ENCODE results near the gene ZDHHC24. TPM values are rescaled to one million over a fixed set of nuclear protein-coding genes. Genes with fewer than 3 reads are reported as not detected.
A peak's percentile ranks its signal among the peaks of the same experiment; 100 is the strongest.
"Not testable (repeated sequence)": the region's sequence is repeated elsewhere in the genome, so short reads cannot be mapped to it uniquely, and the experiment has no call there.

Gene ZDHHC24
- 18.3 and 21.5 TPM in 2 replicates for total RNA-seq (2014; rRNA removed; shearing (Covaris generic))
- polyA plus RNA-seq (2015; cell fraction: cytosol; rRNA removed) = 12.7 TPM in 2 replicates
- polyA plus RNA-seq (2015; cell fraction: nucleus; rRNA removed) = 8.2 and 10.5 TPM in 2 replicates

DNA sequence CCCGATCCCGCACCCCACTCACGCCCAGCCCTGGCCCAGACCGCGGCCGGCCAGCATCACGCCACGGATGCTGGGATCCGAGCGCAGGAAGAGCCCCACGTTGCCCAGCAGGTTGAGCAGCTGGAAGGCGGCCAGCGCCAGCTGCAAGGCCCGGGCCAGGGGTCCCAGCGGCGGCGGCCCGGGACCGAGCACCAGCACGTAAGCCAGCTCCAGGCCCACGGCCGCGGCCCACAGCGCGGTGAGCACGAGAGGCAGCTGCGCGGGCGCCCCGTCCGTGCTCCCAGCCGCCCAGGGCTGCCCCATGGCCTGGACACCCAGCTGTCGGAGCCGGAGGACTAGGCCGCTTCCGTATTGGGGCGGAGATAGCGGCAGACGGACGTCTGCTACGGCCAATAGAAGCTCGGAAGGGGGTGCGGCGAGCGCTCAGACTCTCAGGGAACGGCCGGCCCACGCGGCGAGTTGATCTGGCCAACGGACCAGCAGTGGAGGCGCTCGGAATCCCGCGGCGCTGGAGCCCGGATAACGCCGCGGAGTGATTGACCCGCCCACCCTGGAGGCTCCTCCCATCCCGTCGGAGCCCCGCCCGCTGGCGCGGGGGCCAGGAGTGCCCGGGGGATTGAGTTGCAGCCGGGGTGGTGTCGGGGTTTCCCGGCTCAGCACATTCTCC lies at the start of gene ZDHHC24:
TSS of gene ZDHHC24 (minus strand) at position 348 of the 667 bp plus-strand sequence. CDS start at position 303, 45 bp downstream.
- DNase-seq (ENCODE audit: low read depth) = peak; percentile 96

DNA sequence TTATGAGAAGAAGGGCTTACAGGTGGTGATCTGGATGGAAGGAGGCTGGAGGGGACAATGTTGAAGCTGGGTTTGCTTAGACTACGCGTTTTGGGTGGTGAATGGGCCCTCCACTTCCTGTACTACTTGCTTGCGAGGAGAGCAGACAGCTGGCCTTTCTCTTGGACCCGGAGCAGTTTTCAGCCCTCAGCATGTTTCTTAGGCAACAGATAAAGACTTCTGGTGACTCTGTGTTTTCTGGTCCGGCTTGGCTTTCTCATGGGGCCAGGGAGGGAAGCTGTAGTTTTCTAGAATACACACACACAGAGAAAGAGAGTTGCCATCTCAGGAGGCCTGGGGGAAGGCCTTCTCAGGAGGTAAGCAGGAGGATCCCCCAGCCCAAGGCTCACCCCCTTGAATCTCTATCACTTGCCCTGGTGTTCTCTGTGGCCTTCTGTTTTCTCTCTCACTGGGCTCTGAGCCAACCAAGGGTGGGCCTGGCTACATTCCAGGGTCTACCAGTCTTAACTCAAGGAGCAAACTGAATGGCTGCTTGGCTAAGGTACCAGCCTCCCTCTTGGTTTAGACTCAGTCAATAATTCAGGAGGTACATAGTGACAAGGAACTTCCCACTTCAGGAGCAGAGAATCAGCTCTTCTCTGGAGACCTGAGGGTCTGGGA lies 49.5 kb upstream of the ZDHHC24 start:
- DNase-seq (ENCODE audit: low read depth) = no peak

- DNase-seq (ENCODE audit: low read depth) = no peak
Observed at GRCh38 chr11:66593650-66594049, 47.8 kb upstream of the ZDHHC24 start.

DNA sequence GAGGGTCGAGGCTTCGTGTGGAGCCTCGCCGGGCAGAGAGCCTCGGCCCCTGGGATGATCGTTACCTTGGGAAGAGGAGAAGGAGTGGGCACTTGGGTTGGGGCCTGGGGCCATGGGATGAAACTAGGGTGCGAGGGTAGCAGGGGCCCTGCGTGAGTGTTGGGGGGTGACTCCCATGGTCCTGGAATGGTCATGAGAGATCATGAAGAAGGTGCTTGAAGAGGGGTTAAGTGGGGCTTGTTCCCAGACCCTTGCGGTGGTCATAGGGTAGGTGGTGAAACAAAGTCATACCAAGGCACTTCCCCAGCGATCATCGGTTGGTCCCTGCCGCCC lies 47.4 kb upstream of the ZDHHC24 start:
- DNase-seq (ENCODE audit: low read depth) = no peak

GRCh38 chr11:66592457-66593302 lies 46.8 kb upstream of the ZDHHC24 start, which contains the start of the genes CCDC87 and CCS:
Gene CCDC87, minus strand, starts transcription at chr11:66593063. Its CDS starts 48 bp downstream, at chr11:66593015.
Gene CCS, plus strand, starts transcription at chr11:66593185. Its CDS starts 77 bp downstream, at chr11:66593262.
- peak; percentile 92 for DNase-seq (ENCODE audit: low read depth)

GRCh38 chr11:66591175-66591574 lies 45.3 kb upstream of the ZDHHC24 start:
- DNase-seq (ENCODE audit: low read depth) = no peak

DNA sequence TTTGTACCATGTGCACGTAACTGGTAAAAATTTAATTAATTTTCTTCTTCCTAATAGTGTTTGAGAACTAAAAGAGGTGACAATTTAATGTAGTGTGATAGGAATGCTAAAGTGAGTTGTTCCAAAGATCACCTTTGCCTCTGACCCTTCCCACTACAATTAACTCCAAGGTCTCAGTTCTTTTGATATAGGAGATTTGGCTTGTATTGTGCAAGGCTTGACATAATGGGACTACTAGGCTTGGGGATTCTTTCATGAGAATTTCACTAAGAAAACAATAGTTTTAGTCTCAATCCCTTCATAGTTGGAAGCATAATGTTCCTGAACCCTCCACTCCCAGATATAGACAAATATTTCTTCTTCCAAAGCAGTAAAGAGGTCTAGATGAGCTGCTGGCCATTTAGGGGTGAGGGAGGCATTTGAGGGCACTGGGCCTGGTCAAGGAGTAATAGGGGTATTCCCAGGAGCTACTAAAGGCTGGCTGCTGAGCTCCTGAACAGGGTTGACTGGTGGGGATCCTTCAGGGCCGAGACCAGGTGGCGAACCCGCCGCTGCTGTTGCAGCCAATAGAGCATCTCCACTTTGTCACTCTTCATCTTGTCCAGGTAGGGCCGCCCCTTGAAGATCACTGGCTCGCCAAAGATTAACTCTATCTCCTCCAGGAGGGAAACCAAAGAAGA lies 44.3 kb upstream of the ZDHHC24 start:
- no peak for DNase-seq (ENCODE audit: low read depth)

GRCh38 chr11:66589315-66589714 lies 43.5 kb upstream of the ZDHHC24 start:
- DNase-seq (ENCODE audit: low read depth) = not testable (repeated sequence)

DNA sequence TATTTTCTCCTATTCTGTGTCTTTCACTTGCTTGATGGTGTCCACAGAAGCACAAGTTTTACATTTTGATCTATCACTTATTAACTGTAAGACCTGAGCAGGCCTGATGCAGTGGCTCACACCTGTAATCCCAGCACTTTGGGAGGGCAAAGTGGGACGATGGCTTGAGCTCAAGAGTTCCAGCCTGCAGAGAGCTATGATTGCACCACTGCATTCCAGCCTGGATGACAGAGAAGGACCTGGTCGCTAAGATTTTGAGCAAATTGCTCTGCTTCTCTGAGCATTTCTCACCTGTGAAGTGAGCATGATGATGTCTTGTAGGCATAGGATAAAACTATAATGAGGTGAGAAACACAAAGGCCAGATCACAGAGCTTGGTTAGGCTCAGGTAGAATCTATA lies 40.3 kb upstream of the ZDHHC24 start:
- DNase-seq (ENCODE audit: low read depth) = no peak

- DNase-seq (ENCODE audit: low read depth) = not testable (repeated sequence)
Observed at GRCh38 chr11:66585447-66585846, 39.6 kb upstream of the ZDHHC24 start.

DNA sequence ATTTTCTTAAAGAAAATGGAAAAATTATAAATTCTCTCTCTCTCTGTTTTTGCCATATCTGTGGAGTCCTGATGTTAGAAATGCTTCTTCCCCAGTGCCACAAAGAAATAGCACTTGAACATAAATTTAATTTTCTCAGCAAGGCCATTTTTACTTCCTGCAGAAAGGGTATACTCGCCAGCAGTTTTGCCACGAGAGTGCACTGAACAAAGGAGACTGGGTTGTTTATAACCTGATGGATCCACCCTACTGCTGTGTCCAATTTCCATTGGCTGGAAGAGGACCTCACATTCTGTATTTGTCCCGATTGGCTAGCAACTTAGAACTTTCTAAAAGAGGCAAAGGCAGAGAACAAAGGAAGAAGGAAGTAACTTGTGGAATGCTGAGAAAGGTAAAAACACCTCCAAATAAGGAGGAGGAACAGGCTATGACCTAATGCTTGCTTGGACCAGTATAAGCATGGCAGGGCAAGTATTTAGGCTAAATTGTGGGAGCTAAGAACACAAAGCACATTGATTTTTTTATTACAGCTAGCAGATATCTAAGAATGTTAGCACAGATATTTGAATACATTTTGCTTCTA lies 36.8 kb upstream of the ZDHHC24 start:
- DNase-seq (ENCODE audit: low read depth) = not testable (repeated sequence)

DNA sequence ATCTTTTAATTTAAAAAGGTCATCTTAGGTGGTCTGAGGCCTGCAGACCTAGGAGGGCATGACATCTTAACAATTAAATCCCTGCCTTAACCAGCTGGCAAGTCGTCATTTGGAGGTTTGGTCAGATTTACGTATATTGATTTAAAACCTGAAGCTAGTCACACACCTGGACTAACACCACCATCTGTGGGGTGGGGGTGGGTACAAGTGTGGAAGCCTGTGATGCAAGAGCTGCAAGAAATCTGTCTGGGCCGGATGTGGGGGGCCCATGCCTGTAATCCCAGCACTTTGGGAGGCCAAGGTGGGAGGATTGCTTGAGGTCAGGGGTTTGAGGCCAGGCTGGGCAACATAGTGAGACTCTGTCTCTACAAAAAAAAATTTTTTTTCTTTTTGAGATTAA lies 35.4 kb upstream of the ZDHHC24 start:
- no peak for DNase-seq (ENCODE audit: low read depth)

DNA sequence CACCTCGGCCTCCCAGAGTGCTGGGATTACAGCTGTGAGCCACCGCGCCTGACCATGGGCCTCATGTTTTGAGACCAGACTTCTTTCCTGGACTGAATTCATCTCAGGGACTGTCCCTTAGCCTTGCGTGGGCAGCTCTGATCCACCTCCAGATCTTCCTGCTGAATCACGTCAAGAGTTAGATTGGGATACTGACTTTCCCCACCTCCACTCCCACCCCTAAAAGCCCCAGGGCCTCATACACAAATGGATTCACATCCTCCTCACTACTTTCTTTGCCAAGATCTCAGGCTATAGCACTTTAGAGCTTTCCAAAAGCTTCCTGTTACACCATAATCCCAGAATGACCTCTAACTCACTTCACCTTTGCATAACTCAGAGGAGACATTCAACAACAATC lies 35.0 kb upstream of the ZDHHC24 start:
- no peak for DNase-seq (ENCODE audit: low read depth)

DNA sequence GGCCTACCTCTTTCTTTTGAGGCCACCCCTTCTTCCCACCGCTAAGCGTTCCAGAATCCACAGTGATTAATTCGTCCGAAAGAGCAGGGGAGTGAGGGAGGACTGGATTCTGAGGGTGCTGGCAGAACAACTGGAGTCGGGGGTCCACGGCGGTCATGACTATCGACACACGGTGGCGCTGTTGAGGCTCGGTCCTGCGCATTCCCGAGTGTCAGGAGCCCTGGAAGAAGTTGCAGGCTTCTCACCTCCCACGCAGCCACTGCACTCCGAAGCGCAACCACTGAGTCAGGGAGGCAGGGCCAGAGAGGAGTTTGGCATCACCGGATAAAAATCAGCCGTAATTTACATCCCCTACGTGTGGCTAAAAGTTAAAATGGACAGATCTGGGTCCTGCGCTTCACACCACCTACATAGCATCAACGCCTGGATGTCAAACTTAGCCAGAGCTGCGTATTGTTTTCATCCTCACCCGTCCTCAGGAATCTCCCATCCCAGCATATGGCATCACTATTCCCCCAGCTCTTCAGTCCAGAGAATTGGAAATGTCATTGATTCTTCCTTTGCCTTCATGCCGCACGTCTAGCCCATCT lies 33.3 kb upstream of the ZDHHC24 start:
- DNase-seq (ENCODE audit: low read depth) = peak; percentile 44

- DNase-seq (ENCODE audit: low read depth) = no peak
Observed at GRCh38 chr11:66570850-66571180, 25.0 kb upstream of the ZDHHC24 start.

- no peak for DNase-seq (ENCODE audit: low read depth)
Observed at GRCh38 chr11:66570079-66570849, 24.4 kb upstream of the ZDHHC24 start.

- DNase-seq (ENCODE audit: low read depth) = no peak
Observed at GRCh38 chr11:66569076-66569475, 23.2 kb upstream of the ZDHHC24 start.

GRCh38 chr11:66568124-66568916 lies 22.5 kb upstream of the ZDHHC24 start, which contains the start of gene CTSF:
Gene CTSF, minus strand, starts transcription at chr11:66568606. Its CDS starts 120 bp downstream, at chr11:66568486.
- DNase-seq (ENCODE audit: low read depth) = peak; percentile 69

DNA sequence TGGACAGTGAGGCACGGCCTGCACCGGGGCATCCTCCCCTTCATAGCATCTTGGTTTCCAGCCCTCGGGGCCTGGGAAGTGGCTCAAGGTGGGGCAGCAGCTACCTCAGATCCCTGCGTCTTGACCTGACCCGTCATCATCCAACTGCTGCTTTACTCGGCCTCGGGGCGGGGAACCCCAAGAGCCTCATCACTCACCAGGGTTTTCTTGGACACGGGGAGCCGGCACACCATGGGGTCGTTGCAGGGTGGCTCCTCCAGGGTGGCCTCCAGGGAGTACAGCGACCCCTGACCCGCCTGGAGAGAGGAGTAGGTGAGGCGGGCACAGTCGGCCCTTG lies 21.9 kb upstream of the ZDHHC24 start:
- no peak for DNase-seq (ENCODE audit: low read depth)
